HAP-1 (cell line): Measurements from ENCODE around the gene FGF2.
"Not testable (repeated sequence)": the region's sequence is repeated elsewhere in the genome, so short reads cannot be mapped to it uniquely, and the experiment has no call there.

Source experiments
- DNase-seq, 2 experiments: peaks; one replicate each; pipeline ENCODE4 v3.0.0-alpha.2; 2016 to 2020; ENCODE audit warnings: low spot score in 2 of 2
- H3K27me3 ChIP-seq: fragments of 250-450 bp; sonication (Bioruptor Pico); 2 replicates; pipeline ENCODE4 v1.5.1; 2020; ENCODE audit warnings: low read depth, mild to moderate bottlenecking, moderate library complexity
- H3K36me3 ChIP-seq: fragments of 250-450 bp; sonication (Bioruptor Pico); replicated peaks from 2 replicates; pipeline ENCODE4 v1.5.1; 2020; ENCODE audit warnings: mild to moderate bottlenecking
- H3K4me1 ChIP-seq: fragments of 250-450 bp; sonication (Bioruptor Pico); 2 replicates; pipeline ENCODE4 v1.5.1; 2020; ENCODE audit warnings: mild to moderate bottlenecking
- H3K4me3 ChIP-seq: fragments of 250-450 bp; sonication (Bioruptor Pico); 2 replicates; pipeline ENCODE4 v1.5.1; 2020; ENCODE audit warnings: mild to moderate bottlenecking, moderate library complexity
- H3K9me3 ChIP-seq: fragments of 250-450 bp; sonication (Bioruptor Pico); 2 replicates; pipeline ENCODE4 v1.5.1; 2020; ENCODE audit warnings: mild to moderate bottlenecking, moderate library complexity
- in situ Hi-C: fragments of 300-500 bp; cut with MboI; formaldehyde crosslinking; loops from 3 replicates; pipeline ENCODE4 v1.14.3; 2020; ENCODE audit warnings: low sequenced_read_pairs, inconsistent platforms, mixed read lengths

The FGF2 gene

DNA sequence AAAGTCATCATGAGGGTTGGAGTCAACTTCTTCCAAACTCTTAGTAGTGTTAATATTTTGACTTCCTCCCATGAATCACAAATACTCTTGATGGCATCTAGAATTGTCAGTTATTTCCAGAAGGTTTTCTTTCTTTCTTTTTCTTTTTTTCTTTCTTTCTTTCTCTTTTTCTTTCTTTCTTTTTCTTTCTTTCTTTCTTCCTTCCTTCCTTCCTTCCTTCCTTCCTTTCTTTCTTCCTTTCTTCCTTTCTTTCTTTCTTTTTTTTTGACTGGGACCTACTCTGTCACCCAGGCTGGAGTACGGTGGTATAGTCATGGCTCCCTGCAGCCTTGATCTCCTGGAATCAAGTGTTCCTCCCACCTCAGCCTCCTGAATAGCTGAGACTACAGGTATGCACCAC lies 17.8 kb downstream of the FGF2 start:
- in situ Hi-C loops, H3K36me3 ChIP-seq, DNase-seq: not testable (repeated sequence)

DNA sequence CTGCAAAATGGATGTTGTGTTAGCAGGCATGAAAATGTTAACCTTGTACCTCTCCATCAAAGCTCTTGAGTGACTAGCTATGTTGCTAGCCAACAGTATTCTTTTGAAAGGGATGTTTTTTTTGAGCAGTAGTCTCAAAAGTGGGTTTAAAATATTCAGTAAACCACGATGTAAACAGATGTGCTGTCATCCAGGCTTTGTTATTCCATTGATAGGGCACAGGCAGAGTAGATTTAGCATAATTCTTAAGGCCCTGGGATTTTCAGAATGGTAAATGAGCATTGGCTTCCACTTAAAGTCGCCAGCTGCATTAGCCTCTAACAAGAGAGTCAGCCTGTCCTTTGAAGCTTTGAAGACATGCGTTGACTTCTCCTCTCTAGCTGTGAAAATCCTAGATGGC lies 18.4 kb downstream of the FGF2 start:
- H3K27me3 ChIP-seq = no peaks in the 10 kb centered on the region
- 0 out of 2 replicates have a peak, but pooled peaks cover 3% of the 10 kb centered on the region for H3K9me3 ChIP-seq
- H3K36me3 ChIP-seq = no peaks in the 10 kb centered on the region; the same call in 1 of the 2 replicates
- no peak overlapping the region for H3K4me3 ChIP-seq
- H3K4me1 ChIP-seq = peaks cover 28% of the 10 kb centered on the region
- in situ Hi-C loops = no loop called here
- DNase-seq = no peak

More for the DNA sequence above, 17.8 kb downstream of the FGF2 start:
- not testable (repeated sequence) for H3K27me3 ChIP-seq, H3K9me3 ChIP-seq, H3K4me3 ChIP-seq
- peaks cover 28% of the 10 kb centered on the region for H3K4me1 ChIP-seq

DNA sequence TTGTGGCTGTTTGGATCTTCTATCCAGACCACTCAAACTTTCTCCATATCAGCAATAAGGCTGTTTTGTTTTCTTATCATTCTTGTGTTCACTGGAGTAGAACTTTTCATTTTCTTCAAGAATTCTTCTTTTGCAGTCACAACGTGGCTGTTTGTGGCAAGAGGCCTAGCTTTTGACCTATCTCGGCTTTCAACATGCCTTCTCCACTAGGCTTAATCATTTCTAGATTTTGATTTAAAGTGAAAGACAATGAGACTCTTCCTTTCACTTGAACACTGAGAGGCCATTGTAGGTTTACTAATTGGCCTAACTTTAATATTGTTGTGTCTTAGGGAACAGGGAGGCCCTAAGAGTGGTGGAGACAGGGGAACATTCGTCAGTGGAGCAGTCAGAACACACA lies 19.1 kb downstream of the FGF2 start:
- Histone ChIP-seq H3K4me1 (peaks cover 28% of the 10 kb centered on the region), H3K4me3 (no peak overlapping the region), H3K9me3 (0 out of 2 replicates have a peak, but pooled peaks cover 3% of the 10 kb centered on the region), H3K36me3 (no peaks in the 10 kb centered on the region; the same call in 1 of the 2 replicates), H3K27me3 (no peaks in the 10 kb centered on the region)
- in situ Hi-C loops = no loop called here
- no peak for DNase-seq

DNA sequence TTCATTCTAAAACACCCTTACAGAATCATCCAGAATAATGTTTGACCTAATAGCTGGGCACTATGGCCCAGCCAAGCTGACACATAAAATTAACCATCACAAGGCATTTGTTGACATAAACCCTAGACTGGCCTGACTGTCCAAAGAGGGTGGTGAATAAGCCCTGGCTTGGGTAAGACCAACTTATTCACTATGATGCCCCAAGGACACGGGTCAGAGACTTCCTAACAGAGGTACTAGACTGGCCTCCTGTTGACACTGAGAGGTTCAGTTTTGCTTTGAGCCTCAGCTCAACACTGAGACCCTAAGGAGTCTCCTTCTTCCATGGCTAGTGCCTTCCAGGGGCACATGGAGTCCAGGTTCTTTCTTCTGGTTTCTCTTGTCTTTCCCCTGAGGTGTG lies 21.3 kb downstream of the FGF2 start:
- Histone ChIP-seq H3K4me3 (no peak overlapping the region), H3K27me3 (no peaks in the 10 kb centered on the region), H3K36me3 (no peaks in the 10 kb centered on the region; the same call in 1 of the 2 replicates), H3K9me3 (0 out of 2 replicates have a peak, but pooled peaks cover 3% of the 10 kb centered on the region), H3K4me1 (peaks cover 19% of the 10 kb centered on the region)
- DNase-seq = no peak
- in situ Hi-C loops = no loop called here

DNA sequence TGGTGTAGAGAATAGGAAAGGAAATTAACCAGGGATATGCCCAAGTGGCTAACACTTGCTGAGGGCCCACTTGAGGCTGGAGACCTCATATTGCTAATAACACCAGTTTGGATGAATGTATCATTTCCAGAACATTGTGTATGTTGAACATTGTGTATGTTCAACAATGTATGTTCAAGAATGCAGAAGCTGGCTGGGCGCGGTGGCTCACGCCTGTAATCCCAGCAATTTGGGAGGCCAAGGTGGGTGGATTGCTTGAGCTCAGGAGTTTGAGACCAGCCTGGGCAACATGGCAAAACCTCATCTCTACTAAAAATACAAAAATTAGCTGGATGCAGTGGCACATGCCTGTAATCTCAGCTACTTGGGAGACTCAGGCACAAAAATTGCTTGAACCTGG lies 23.2 kb downstream of the FGF2 start:
- H3K27me3 ChIP-seq, DNase-seq, in situ Hi-C loops, H3K4me3 ChIP-seq, H3K36me3 ChIP-seq, H3K9me3 ChIP-seq: not testable (repeated sequence)
- peaks cover 11% of the 10 kb centered on the region for H3K4me1 ChIP-seq

DNA sequence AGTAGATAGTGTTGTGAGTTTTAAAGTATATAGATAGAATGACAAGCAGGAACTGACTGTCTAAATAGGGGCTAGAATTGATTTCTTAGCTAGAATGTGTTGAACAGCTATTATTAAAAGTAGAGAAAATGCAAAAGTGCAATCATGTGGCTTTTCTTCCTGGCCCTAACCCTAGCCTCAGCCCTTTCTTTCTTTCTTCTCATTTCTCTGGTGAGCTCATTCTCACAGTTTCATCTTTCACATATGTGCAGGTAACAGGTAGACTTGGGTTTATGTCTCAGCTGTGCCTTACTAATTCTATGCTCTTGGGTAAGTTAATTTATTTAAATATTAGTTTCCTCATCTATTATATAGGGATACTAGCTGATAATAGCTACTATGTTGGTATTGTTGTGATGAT lies 24.9 kb downstream of the FGF2 start:
- DNase-seq = no peak
- Histone ChIP-seq H3K9me3 (0 out of 2 replicates have a peak, but pooled peaks cover 3% of the 10 kb centered on the region), H3K4me1 (peaks cover 9% of the 10 kb centered on the region), H3K4me3 (no peak overlapping the region), H3K36me3 (no peaks in the 10 kb centered on the region; the same call in 1 of the 2 replicates), H3K27me3 (no peaks in the 10 kb centered on the region)
- in situ Hi-C loops = no loop called here

DNA sequence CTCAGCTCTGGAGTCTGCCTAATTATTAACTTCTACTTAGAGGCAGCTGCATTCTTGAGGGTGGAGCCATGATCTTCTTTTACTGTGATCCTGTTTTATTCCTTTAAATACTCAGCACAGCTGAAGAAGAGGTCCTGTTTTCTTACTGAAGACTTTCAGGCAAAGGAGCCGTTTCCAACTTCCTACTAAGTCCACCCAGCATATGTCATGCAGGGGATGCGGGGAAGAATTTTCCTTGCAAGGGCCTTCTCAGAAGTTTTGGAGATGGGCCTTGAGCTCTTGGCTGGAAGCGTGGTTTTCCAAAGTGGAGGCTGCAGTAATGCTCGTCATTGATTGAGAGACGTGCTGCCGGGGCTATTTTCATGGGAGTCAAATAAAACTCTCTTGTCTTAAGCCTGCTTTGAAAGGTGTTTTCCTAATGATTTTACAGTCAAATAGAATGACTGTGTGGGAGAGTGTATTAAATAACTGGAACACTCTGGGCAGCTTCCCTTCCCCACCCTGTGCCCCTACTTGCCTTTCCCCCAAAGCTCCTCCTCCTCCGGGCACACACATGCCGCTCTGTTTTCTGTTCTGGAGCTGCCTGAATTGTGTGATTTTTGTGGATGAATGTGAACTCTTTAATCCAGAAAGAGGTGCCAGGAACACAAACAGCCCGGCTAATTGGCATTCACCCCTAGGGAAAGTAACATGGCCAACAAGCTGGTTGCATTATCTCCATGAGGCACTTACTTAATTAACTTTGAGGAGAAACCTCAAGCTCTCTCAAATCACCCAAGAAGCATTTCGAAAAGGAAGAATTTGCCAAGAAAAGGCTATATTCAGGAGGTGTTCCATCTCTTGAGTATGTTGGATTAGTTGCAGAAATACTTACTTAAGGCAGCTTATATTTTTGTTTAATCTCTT lies 28.1 kb downstream of the FGF2 start:
- DNase-seq = no peak
- Histone ChIP-seq H3K36me3 (no peaks in the 10 kb centered on the region; the same call in 1 of the 2 replicates), H3K4me1 (no peaks in the 10 kb centered on the region; the same call in 1 of the 2 replicates), H3K4me3 (no peak overlapping the region), H3K27me3 (no peaks in the 10 kb centered on the region), H3K9me3 (no peaks in the 10 kb centered on the region)
- in situ Hi-C loops = no loop called here

GRCh38 chr4:122855353-122855890 lies 28.8 kb downstream of the FGF2 start:
- Histone ChIP-seq H3K4me3 (no peak overlapping the region), H3K27me3 (no peaks in the 10 kb centered on the region), H3K9me3 (no peaks in the 10 kb centered on the region), H3K36me3 (no peaks in the 10 kb centered on the region; the same call in 1 of the 2 replicates), H3K4me1 (no peaks in the 10 kb centered on the region; the same call in 1 of the 2 replicates)
- in situ Hi-C loops = no loop called here
- DNase-seq = no peak

- Histone ChIP-seq H3K9me3 (no peaks in the 10 kb centered on the region), H3K36me3 (no peaks in the 10 kb centered on the region; the same call in 1 of the 2 replicates), H3K4me1 (no peaks in the 10 kb centered on the region; the same call in 1 of the 2 replicates), H3K4me3 (no peak overlapping the region), H3K27me3 (no peaks in the 10 kb centered on the region)
- no peak for DNase-seq
- in situ Hi-C loops = no loop called here
Observed at GRCh38 chr4:122857160-122857559, 30.5 kb downstream of the FGF2 start.

- in situ Hi-C loops = no loop called here
- Histone ChIP-seq H3K36me3 (no peaks in the 10 kb centered on the region), H3K27me3 (no peaks in the 10 kb centered on the region), H3K4me3 (no peak overlapping the region), H3K4me1 (no peaks in the 10 kb centered on the region; the same call in 1 of the 2 replicates), H3K9me3 (no peaks in the 10 kb centered on the region)
- DNase-seq = no peak
Observed at GRCh38 chr4:122858705-122859104, 32.1 kb downstream of the FGF2 start.

DNA sequence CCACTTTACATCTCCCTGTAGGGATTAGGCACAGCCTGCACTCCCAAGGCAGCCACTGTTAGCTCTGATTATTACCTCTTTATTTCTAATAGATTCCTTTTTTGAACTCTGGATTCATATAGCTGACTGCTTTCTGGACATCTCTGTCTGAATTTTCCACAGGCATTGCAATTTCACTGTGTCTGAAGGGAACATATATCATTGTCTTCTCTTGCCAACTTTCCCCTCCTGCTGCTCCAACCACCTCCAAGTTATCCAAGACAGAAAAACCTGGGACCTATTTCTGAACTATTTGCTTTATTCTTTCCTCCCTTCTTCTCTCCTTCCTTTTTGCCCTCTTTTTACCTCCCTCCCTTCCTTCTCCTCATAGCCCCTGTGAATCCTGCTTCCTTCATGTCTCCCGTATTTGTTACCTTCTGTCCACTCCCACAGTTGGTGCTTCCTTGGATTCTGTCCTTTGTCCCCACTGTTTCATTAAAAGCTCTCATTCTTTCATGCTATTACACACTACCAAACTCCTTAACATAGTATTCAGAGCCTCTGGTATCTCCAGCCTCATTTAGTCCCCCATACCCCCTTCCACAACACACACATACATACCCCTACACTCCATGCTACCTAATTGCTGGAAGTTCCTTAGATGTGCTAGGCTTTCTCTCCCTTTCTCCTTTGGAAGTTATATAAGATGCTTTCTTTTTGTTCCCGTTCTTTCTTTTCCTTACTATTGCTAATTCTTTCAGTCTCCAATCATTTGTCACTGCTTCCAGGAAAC lies 34.7 kb downstream of the FGF2 start:
- no peaks in the 10 kb centered on the region for H3K36me3 ChIP-seq
- in situ Hi-C loops = no loop called here
- no peaks in the 10 kb centered on the region; the same call in 1 of the 2 replicates for H3K4me1 ChIP-seq
- no peak overlapping the region for H3K4me3 ChIP-seq
- DNase-seq = no peak
- no peaks in the 10 kb centered on the region for H3K9me3 ChIP-seq
- H3K27me3 ChIP-seq = no peaks in the 10 kb centered on the region

- in situ Hi-C loops = no loop called here
- no peak overlapping the region for H3K4me3 ChIP-seq
- H3K9me3 ChIP-seq = no peaks in the 10 kb centered on the region
- no peaks in the 10 kb centered on the region for H3K27me3 ChIP-seq
- no peaks in the 10 kb centered on the region for H3K4me1 ChIP-seq
- H3K36me3 ChIP-seq = no peaks in the 10 kb centered on the region
- DNase-seq = no peak
Observed at GRCh38 chr4:122863639-122864038, 37.0 kb downstream of the FGF2 start.

DNA sequence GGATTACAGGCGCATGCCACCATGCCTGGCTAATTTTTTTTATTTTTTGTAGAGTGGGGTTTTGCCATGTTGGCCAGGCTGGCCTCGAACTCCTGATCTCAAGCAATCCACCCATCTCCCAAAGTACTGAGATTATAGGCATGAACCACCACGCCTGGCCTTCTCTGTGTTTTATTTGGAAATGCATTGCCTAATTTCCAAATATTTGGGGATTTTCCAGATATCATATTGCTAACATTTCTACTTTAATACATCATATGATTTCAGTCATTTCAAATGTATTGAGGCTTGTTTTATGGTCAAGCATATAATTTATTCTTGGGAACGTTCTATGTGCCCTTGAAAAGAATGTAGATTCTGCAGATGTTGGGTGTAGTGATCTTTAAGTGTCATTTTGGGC lies 38.8 kb downstream of the FGF2 start:
- H3K4me1 ChIP-seq = no peaks in the 10 kb centered on the region
- no peaks in the 10 kb centered on the region for H3K36me3 ChIP-seq
- no peaks in the 10 kb centered on the region for H3K27me3 ChIP-seq
- DNase-seq = no peak
- H3K4me3 ChIP-seq = no peak overlapping the region
- 0 out of 2 replicates have a peak, but pooled peaks cover 3% of the 10 kb centered on the region for H3K9me3 ChIP-seq
- in situ Hi-C loops = no loop called here
